ENCODE measurements around the gene RPL27A.
A peak's percentile ranks its signal among the peaks of the same experiment; 100 is the strongest.

DNA sequence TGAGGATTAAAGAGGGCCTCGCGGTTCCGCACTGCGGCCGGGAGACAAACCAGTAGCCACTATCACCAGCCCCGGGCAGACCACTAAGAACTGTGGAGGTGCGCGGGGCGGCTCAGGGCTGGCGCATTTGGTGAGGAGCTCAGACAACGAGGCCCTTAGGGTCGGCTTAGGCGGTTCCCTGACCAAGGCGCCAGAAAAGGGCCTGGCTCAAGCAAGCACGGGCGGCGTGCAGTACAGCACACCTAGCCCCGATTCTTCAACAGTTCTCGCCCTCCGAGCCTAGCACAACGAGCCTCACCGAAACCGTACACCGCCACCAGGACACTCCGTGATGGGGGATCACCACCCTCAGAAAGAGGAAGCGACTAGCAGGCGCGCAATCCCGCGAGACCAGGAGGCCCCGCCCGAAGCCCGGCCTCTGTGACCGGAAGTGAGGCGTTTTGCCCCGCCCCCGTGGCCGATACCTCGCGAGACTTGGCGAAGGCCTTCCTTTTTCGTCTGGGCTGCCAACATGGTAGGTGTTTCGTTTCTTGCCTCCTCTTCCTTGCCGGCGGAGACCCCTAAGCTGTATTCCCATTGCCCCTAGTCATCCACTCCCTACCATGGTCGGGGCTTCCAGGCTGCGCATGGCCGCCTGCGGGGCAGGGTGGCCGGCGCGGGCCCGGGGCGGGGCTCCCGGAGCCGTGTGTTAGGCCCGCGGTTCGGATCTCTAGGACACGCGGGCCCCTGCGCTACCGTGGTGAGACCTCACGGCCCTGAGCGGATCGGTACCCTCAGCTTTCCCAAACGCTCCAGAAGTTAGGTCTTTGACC, at the start of gene RPL27A, which contains the start of gene TRIM66:
- no peak for TF ChIP-seq EP300 (IDR thresholded peaks at IDR 0.05)
- TF ChIP-seq CTCF (IDR thresholded peaks at IDR 0.05): no peak
- peak; percentile 96 to 100 (median 99) for TF ChIP-seq POLR2AphosphoS5 (IDR thresholded peaks at IDR 0.05)
